Measurements from ENCODE around the gene AOAH. TPM values are rescaled to one million over a fixed set of nuclear protein-coding genes. Genes with fewer than 3 reads are reported as not detected.

The AOAH gene
- total RNA-seq, 1 experiment from 2014 or later: not detected

GRCh38 chr7:36535866-36536664 lies 188.2 kb downstream of the AOAH start:
- no peak overlapping the region for H3K4me3 ChIP-seq (ENCODE audit: low read depth, low read length)
- CTCF ChIA-PET: no interaction called here
- H3K27me3 ChIP-seq (replicated peaks; ENCODE audit: control insufficient read depth, insufficient read depth, low read length): no peaks in the 10 kb centered on the region
- Mint-ChIP-seq H3K27me3 (ENCODE audit: insufficient read depth, unreplicated experiment) (no peaks in the 10 kb centered on the region), H3K27ac (ENCODE audit: unreplicated experiment) (no peak overlapping the region), H3K4me3 (ENCODE audit: unreplicated experiment) (no peak overlapping the region), H3K9me3 (ENCODE audit: unreplicated experiment) (no peaks in the 10 kb centered on the region), H3K36me3 (ENCODE audit: insufficient read depth, unreplicated experiment) (no peaks in the 10 kb centered on the region), H3K4me1 (ENCODE audit: low read depth, unreplicated experiment) (no peaks in the 10 kb centered on the region)
- POLR2A ChIA-PET: no interaction called here
- no peak for DNase-seq
- H3K4me1 ChIP-seq: no peaks in the 10 kb centered on the region
- TF ChIP-seq, protein P1, sequence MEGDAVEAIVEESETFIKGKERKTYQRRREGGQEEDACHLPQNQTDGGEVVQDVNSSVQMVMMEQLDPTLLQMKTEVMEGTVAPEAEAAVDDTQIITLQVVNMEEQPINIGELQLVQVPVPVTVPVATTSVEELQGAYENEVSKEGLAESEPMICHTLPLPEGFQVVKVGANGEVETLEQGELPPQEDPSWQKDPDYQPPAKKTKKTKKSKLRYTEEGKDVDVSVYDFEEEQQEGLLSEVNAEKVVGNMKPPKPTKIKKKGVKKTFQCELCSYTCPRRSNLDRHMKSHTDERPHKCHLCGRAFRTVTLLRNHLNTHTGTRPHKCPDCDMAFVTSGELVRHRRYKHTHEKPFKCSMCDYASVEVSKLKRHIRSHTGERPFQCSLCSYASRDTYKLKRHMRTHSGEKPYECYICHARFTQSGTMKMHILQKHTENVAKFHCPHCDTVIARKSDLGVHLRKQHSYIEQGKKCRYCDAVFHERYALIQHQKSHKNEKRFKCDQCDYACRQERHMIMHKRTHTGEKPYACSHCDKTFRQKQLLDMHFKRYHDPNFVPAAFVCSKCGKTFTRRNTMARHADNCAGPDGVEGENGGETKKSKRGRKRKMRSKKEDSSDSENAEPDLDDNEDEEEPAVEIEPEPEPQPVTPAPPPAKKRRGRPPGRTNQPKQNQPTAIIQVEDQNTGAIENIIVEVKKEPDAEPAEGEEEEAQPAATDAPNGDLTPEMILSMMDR (IDR thresholded peaks at IDR 0.05; ENCODE audit: insufficient read depth in 1 of 2, low read depth in 1 of 2, low read length in 1 of 2, severe bottlenecking in 1 of 2, unreplicated experiment in 1 of 2): no peak
- H3K36me3 ChIP-seq (ENCODE audit: control insufficient read depth, insufficient read depth, low read length): no peaks in the 10 kb centered on the region
- intact Hi-C loops (cut with micrococcal nuclease; ENCODE audit: unreplicated experiment): no loop called here
- no peaks in the 10 kb centered on the region for H3K9me3 ChIP-seq
- no TSS peak for BruUV-seq (replicated peaks)

GRCh38 chr7:36533717-36534116 lies 190.6 kb downstream of the AOAH start:
- Mint-ChIP-seq H3K27me3 (ENCODE audit: insufficient read depth, unreplicated experiment) (no peaks in the 10 kb centered on the region), H3K36me3 (ENCODE audit: insufficient read depth, unreplicated experiment) (no peaks in the 10 kb centered on the region), H3K4me3 (ENCODE audit: unreplicated experiment) (no peak overlapping the region), H3K27ac (ENCODE audit: unreplicated experiment) (no peak overlapping the region), H3K9me3 (ENCODE audit: unreplicated experiment) (no peaks in the 10 kb centered on the region), H3K4me1 (ENCODE audit: low read depth, unreplicated experiment) (no peaks in the 10 kb centered on the region)
- no peak overlapping the region for H3K4me3 ChIP-seq (ENCODE audit: low read depth, low read length)
- intact Hi-C loops (cut with micrococcal nuclease; ENCODE audit: unreplicated experiment): no loop called here
- CTCF ChIA-PET: no interaction called here
- H3K4me1 ChIP-seq: no peaks in the 10 kb centered on the region
- TF ChIP-seq, protein P1 (IDR thresholded peaks at IDR 0.05; ENCODE audit: insufficient read depth in 1 of 2, low read depth in 1 of 2, low read length in 1 of 2, severe bottlenecking in 1 of 2, unreplicated experiment in 1 of 2): no peak
- no peaks in the 10 kb centered on the region for H3K27me3 ChIP-seq (replicated peaks; ENCODE audit: control insufficient read depth, insufficient read depth, low read length)
- BruUV-seq (replicated peaks): no TSS peak
- POLR2A ChIA-PET: no interaction called here
- DNase-seq: no peak
- no peaks in the 10 kb centered on the region for H3K9me3 ChIP-seq
- no peaks in the 10 kb centered on the region for H3K36me3 ChIP-seq (ENCODE audit: control insufficient read depth, insufficient read depth, low read length)

DNA sequence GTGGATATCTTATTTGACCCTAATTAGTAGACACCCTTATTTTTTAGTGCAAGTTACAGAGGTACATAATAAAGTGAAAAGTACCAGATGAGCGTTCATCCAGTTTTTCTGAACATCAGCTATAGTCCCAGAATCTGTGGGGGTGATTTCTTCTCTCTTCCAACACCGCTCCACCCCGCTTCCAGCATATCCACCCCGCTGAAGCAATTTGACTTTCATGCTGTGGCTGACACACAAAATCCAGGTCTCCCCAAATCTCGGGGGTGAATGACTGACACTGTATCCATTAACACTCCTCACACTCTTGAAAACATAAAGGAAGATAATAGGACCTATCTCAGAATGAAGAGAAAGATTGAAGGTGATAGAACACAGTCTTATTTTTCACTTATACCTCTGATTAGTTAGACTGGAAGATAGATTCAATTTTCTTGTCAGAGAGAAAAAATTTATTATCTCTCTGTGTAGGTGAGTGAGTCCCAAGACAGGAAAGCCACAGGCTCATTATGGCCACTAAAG lies 191.3 kb downstream of the AOAH start:
- ChIA-PET POLR2A (no interaction called here), CTCF (no interaction called here)
- intact Hi-C loops (cut with micrococcal nuclease; ENCODE audit: unreplicated experiment): no loop called here
- H3K27ac Mint-ChIP-seq (ENCODE audit: unreplicated experiment): no peak overlapping the region
- Histone ChIP-seq H3K4me1 (no peaks in the 10 kb centered on the region), H3K27me3 (replicated peaks; ENCODE audit: control insufficient read depth, insufficient read depth, low read length) (no peaks in the 10 kb centered on the region), H3K36me3 (ENCODE audit: control insufficient read depth, insufficient read depth, low read length) (no peaks in the 10 kb centered on the region), H3K4me3 (ENCODE audit: low read depth, low read length) (no peak overlapping the region), H3K9me3 (no peaks in the 10 kb centered on the region)
- BruUV-seq (replicated peaks): no TSS peak
- H3K4me3 Mint-ChIP-seq (ENCODE audit: unreplicated experiment): no peak overlapping the region
- TF ChIP-seq, protein P1 (IDR thresholded peaks at IDR 0.05; ENCODE audit: insufficient read depth in 1 of 2, low read depth in 1 of 2, low read length in 1 of 2, severe bottlenecking in 1 of 2, unreplicated experiment in 1 of 2): no peak
- DNase-seq: no peak
- H3K4me1 Mint-ChIP-seq (ENCODE audit: low read depth, unreplicated experiment): no peaks in the 10 kb centered on the region
- no peaks in the 10 kb centered on the region for H3K9me3 Mint-ChIP-seq (ENCODE audit: unreplicated experiment)
- no peaks in the 10 kb centered on the region for H3K27me3 Mint-ChIP-seq (ENCODE audit: insufficient read depth, unreplicated experiment)
- no peaks in the 10 kb centered on the region for H3K36me3 Mint-ChIP-seq (ENCODE audit: insufficient read depth, unreplicated experiment)

Data from Caco-2 (cell line).